ENCODE data around the gene ITGBL1.

The ITGBL1 gene

DNA sequence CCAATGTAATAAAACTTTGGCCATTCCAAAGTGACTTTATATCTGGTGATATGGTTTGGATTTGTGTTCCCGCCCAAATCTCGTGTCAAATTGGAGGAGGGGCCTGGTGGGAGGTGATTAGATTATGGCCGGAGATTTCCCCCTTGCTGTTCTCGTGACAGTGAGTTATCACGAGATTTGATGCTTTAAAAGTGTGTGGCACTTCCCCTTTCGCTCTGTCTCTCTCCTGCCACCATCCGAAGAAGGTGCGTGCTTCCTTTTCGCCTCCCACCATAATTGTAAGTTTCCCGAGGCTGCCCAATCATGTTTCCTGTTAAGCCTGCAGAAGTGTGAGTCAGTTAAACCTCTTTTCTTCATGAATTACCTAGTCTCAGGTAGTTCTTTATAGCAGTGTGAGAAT lies 26.9 kb upstream of the ITGBL1 start:
- Histone ChIP-seq H4K8ac (ENCODE audit: low read length) (no peak overlapping the region), H3K18ac (ENCODE audit: low read depth in 1 of 2, low read length in 2 of 2) (no peak overlapping the region), H2BK5ac (ENCODE audit: low read depth, low read length, poor library complexity, severe bottlenecking) (no peak overlapping the region), H2BK12ac (ENCODE audit: low read length in 2 of 2) (no peak overlapping the region), H3K4me2 (ENCODE audit: low read length, poor library complexity, severe bottlenecking) (no peak overlapping the region), H3K4me1 (ENCODE audit: control insufficient read depth, insufficient read depth, low read depth, low read length) (no peaks in the 10 kb centered on the region), H3K79me1 (replicated peaks; ENCODE audit: low read length, poor library complexity, severe bottlenecking) (no peaks in the 10 kb centered on the region), H3K4ac (ENCODE audit: low read depth in 1 of 2, low read length in 2 of 2) (no peak overlapping the region), H3K27me3 (ENCODE audit: control insufficient read depth in 1 of 2, insufficient read depth in 1 of 2, low read length in 2 of 2) (no peaks in the 10 kb centered on the region), H3K14ac (ENCODE audit: low read length in 2 of 2) (no peak overlapping the region), H3K4me3 (ENCODE audit: insufficient read depth in 1 of 2, low read depth in 1 of 2, low read length in 2 of 2) (no peak overlapping the region), H3K9me3 (ENCODE audit: control insufficient read depth, low read length) (no peaks in the 10 kb centered on the region), H2BK120ac (ENCODE audit: low read depth, low read length) (no peak overlapping the region), H3K23ac (ENCODE audit: low read length in 2 of 2) (no peak overlapping the region), H2AFZ (ENCODE audit: low read depth, low read length) (no peak overlapping the region), H4K91ac (ENCODE audit: low read length) (no peak overlapping the region), H3K36me3 (ENCODE audit: control insufficient read depth in 1 of 2, insufficient read depth in 2 of 2, low read depth in 1 of 2, low read length in 2 of 2) (no peaks in the 10 kb centered on the region), H3K9ac (ENCODE audit: low read length) (no peak overlapping the region), H3K27ac (ENCODE audit: low read length, poor library complexity, severe bottlenecking) (no peak overlapping the region), H2AK5ac (ENCODE audit: low read length, severe bottlenecking) (no peak overlapping the region), H2BK15ac (ENCODE audit: low read depth, poor library complexity, severe bottlenecking) (no peak overlapping the region)
- DNase-seq, result no peak
- WGBS, result 80% methylated on average over 10 of the region's 10 CpGs

DNA sequence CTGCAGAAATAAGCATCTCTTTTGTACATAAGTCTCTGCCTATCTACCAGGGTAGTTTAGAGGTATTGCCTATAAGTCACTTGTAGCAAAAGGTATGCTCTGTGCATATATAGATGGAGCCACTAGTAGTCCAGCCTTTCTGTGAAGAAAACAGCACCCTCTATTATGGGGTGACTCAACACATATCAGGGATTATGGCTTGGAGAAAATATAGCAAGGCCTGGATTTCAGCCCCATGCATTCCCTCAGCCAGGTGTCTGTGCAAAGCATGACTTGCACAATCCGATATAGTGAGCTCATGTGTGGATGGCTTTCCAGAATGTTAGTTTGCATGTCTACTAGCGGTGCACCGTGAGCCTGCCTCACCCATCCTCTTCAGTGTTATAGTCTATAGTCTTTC lies 22.7 kb upstream of the ITGBL1 start:
- H2BK5ac ChIP-seq (ENCODE audit: low read depth, low read length, poor library complexity, severe bottlenecking), result no peak overlapping the region
- no peak overlapping the region for H3K4me3 ChIP-seq (ENCODE audit: insufficient read depth in 1 of 2, low read depth in 1 of 2, low read length in 2 of 2)
- whole genome bisulfite sequencing, result 87% methylated on average over 3 of the region's 3 CpGs
- no peaks in the 10 kb centered on the region for H3K9me3 ChIP-seq (ENCODE audit: control insufficient read depth, low read length)
- no peak overlapping the region for H4K8ac ChIP-seq (ENCODE audit: low read length)
- no peaks in the 10 kb centered on the region for H3K4me1 ChIP-seq (ENCODE audit: control insufficient read depth, insufficient read depth, low read depth, low read length)
- H2BK15ac ChIP-seq (ENCODE audit: low read depth, poor library complexity, severe bottlenecking), result no peak overlapping the region
- no peak overlapping the region for H3K4me2 ChIP-seq (ENCODE audit: low read length, poor library complexity, severe bottlenecking)
- no peaks in the 10 kb centered on the region for H3K27me3 ChIP-seq (ENCODE audit: control insufficient read depth in 1 of 2, insufficient read depth in 1 of 2, low read length in 2 of 2)
- no peak overlapping the region for H3K4ac ChIP-seq (ENCODE audit: low read depth in 1 of 2, low read length in 2 of 2)
- H3K36me3 ChIP-seq (ENCODE audit: control insufficient read depth in 1 of 2, insufficient read depth in 2 of 2, low read depth in 1 of 2, low read length in 2 of 2), result no peaks in the 10 kb centered on the region
- H3K27ac ChIP-seq (ENCODE audit: low read length, poor library complexity, severe bottlenecking), result no peak overlapping the region
- H3K9ac ChIP-seq (ENCODE audit: low read length), result no peak overlapping the region
- no peak overlapping the region for H2AK5ac ChIP-seq (ENCODE audit: low read length, severe bottlenecking)
- H2BK120ac ChIP-seq (ENCODE audit: low read depth, low read length), result no peak overlapping the region
- no peak overlapping the region for H3K14ac ChIP-seq (ENCODE audit: low read length in 2 of 2)
- no peak overlapping the region for H2BK12ac ChIP-seq (ENCODE audit: low read length in 2 of 2)
- H3K23ac ChIP-seq (ENCODE audit: low read length in 2 of 2), result no peak overlapping the region
- no peak overlapping the region for H2AFZ ChIP-seq (ENCODE audit: low read depth, low read length)
- no peak overlapping the region for H4K91ac ChIP-seq (ENCODE audit: low read length)
- no peak overlapping the region for H3K18ac ChIP-seq (ENCODE audit: low read depth in 1 of 2, low read length in 2 of 2)
- H3K79me1 ChIP-seq (replicated peaks; ENCODE audit: low read length, poor library complexity, severe bottlenecking), result no peaks in the 10 kb centered on the region
- no peak for DNase-seq

DNA sequence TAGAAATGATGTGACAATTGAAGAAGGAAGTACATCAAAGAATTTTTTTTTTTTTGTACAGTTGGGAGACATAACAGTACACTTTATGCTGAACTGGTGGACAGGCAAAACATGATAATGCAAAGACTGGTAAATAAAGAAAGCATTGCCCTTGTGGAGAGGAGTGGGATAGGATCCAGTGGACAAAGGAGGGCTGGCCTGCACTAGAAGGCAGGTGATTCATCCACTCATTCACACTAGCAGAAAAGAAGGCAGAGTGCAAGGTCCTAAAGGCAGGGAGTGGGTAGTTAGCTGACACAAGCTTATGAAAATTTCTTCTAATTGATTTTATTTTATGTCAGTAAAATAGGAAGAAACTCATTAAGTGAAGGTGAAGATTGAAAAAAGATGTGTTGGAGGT lies 18.6 kb upstream of the ITGBL1 start:
- Histone ChIP-seq H3K79me1 (replicated peaks; ENCODE audit: low read length, poor library complexity, severe bottlenecking) (no peaks in the 10 kb centered on the region), H3K27me3 (ENCODE audit: control insufficient read depth in 1 of 2, insufficient read depth in 1 of 2, low read length in 2 of 2) (no peaks in the 10 kb centered on the region), H2AK5ac (ENCODE audit: low read length, severe bottlenecking) (no peak overlapping the region), H3K14ac (ENCODE audit: low read length in 2 of 2) (no peak overlapping the region), H3K18ac (ENCODE audit: low read depth in 1 of 2, low read length in 2 of 2) (no peak overlapping the region), H3K23ac (ENCODE audit: low read length in 2 of 2) (no peak overlapping the region), H4K91ac (ENCODE audit: low read length) (no peak overlapping the region), H3K4me1 (ENCODE audit: control insufficient read depth, insufficient read depth, low read depth, low read length) (no peaks in the 10 kb centered on the region), H3K4ac (ENCODE audit: low read depth in 1 of 2, low read length in 2 of 2) (no peak overlapping the region), H2BK12ac (ENCODE audit: low read length in 2 of 2) (no peak overlapping the region), H2BK5ac (ENCODE audit: low read depth, low read length, poor library complexity, severe bottlenecking) (no peak overlapping the region), H3K36me3 (ENCODE audit: control insufficient read depth in 1 of 2, insufficient read depth in 2 of 2, low read depth in 1 of 2, low read length in 2 of 2) (no peaks in the 10 kb centered on the region), H3K9me3 (ENCODE audit: control insufficient read depth, low read length) (no peaks in the 10 kb centered on the region), H4K8ac (ENCODE audit: low read length) (no peak overlapping the region), H3K4me3 (ENCODE audit: insufficient read depth in 1 of 2, low read depth in 1 of 2, low read length in 2 of 2) (no peak overlapping the region), H2AFZ (ENCODE audit: low read depth, low read length) (no peak overlapping the region), H3K4me2 (ENCODE audit: low read length, poor library complexity, severe bottlenecking) (no peak overlapping the region), H2BK120ac (ENCODE audit: low read depth, low read length) (no peak overlapping the region), H3K27ac (ENCODE audit: low read length, poor library complexity, severe bottlenecking) (no peak overlapping the region), H3K9ac (ENCODE audit: low read length) (no peak overlapping the region), H2BK15ac (ENCODE audit: low read depth, poor library complexity, severe bottlenecking) (no peak overlapping the region)
- no peak for DNase-seq

DNA sequence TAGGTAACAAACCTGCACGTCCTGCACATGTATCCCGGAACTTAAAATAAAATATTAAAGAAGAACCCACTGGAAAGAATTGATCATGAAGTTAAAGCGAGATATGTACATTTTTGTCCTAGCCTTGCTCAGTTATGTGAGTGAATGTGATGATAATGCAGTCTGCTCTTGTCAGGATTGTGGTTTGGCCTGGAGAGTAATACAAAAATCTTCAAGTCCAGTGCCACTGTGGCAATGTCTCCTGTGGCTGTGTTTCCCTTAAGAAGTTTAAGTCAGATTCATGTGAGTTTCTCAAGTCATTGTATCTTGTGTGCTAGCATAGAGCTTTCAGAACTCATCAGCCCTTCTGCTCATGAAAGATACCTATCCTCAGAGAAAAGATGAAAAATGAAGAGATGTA lies 18.0 kb upstream of the ITGBL1 start:
- Histone ChIP-seq H3K79me1 (replicated peaks; ENCODE audit: low read length, poor library complexity, severe bottlenecking) (no peaks in the 10 kb centered on the region), H4K91ac (ENCODE audit: low read length) (no peak overlapping the region), H4K8ac (ENCODE audit: low read length) (no peak overlapping the region), H3K4me3 (ENCODE audit: insufficient read depth in 1 of 2, low read depth in 1 of 2, low read length in 2 of 2) (no peak overlapping the region), H3K4me1 (ENCODE audit: control insufficient read depth, insufficient read depth, low read depth, low read length) (no peaks in the 10 kb centered on the region), H3K9ac (ENCODE audit: low read length) (no peak overlapping the region), H3K18ac (ENCODE audit: low read depth in 1 of 2, low read length in 2 of 2) (no peak overlapping the region), H3K27ac (ENCODE audit: low read length, poor library complexity, severe bottlenecking) (no peak overlapping the region), H2AFZ (ENCODE audit: low read depth, low read length) (no peak overlapping the region), H3K4me2 (ENCODE audit: low read length, poor library complexity, severe bottlenecking) (no peak overlapping the region), H2BK120ac (ENCODE audit: low read depth, low read length) (no peak overlapping the region), H3K9me3 (ENCODE audit: control insufficient read depth, low read length) (no peaks in the 10 kb centered on the region), H3K23ac (ENCODE audit: low read length in 2 of 2) (no peak overlapping the region), H2AK5ac (ENCODE audit: low read length, severe bottlenecking) (no peak overlapping the region), H3K14ac (ENCODE audit: low read length in 2 of 2) (no peak overlapping the region), H2BK12ac (ENCODE audit: low read length in 2 of 2) (no peak overlapping the region), H2BK5ac (ENCODE audit: low read depth, low read length, poor library complexity, severe bottlenecking) (no peak overlapping the region), H3K4ac (ENCODE audit: low read depth in 1 of 2, low read length in 2 of 2) (no peak overlapping the region), H3K36me3 (ENCODE audit: control insufficient read depth in 1 of 2, insufficient read depth in 2 of 2, low read depth in 1 of 2, low read length in 2 of 2) (no peaks in the 10 kb centered on the region), H2BK15ac (ENCODE audit: low read depth, poor library complexity, severe bottlenecking) (no peak overlapping the region), H3K27me3 (ENCODE audit: control insufficient read depth in 1 of 2, insufficient read depth in 1 of 2, low read length in 2 of 2) (no peaks in the 10 kb centered on the region)
- DNase-seq, result peak; percentile 11
- WGBS, result 98% methylated on average over 2 of the region's 3 CpGs
